WERI-Rb-1 (cell line): Measurements from ENCODE around the gene ABR.

Experiments
- DNase-seq: peaks from one replicate; pipeline ENCODE4 v3.0.0-alpha.2; 2020
- H3K27ac ChIP-seq: fragments of 250-450 bp; sonication (Bioruptor Pico); 2 replicates; pipeline ENCODE4 v1.5.1; 2020; ENCODE audit warnings: mild to moderate bottlenecking, moderate library complexity
- H3K27me3 ChIP-seq: fragments of 250-450 bp; sonication (Bioruptor Pico); 2 replicates; pipeline ENCODE4 v1.5.1; 2021; ENCODE audit warnings: mild to moderate bottlenecking, low read depth, moderate library complexity; ENCODE audit not compliant: insufficient read depth, severe bottlenecking
- H3K36me3 ChIP-seq: fragments of 250-450 bp; sonication (Bioruptor Pico); 2 replicates; pipeline ENCODE4 v1.5.1; 2020; ENCODE audit warnings: mild to moderate bottlenecking, moderate library complexity
- H3K4me3 ChIP-seq: 2 replicates; pipeline ENCODE4 v1.5.1; 2011; ENCODE audit warnings: low read depth, mild to moderate bottlenecking, control low read depth, low read length
- H3K9me3 ChIP-seq: fragments of 250-450 bp; sonication (Bioruptor Pico); 2 replicates; pipeline ENCODE4 v1.5.1; 2021; ENCODE audit warnings: mild to moderate bottlenecking, moderate library complexity; ENCODE audit not compliant: severe bottlenecking
- TF ChIP-seq, protein P1 (sequence below): IDR thresholded peaks from 2 replicates; pipeline ENCODE4 v1.5.1; 2011; ENCODE audit warnings: low read depth, mild to moderate bottlenecking, control low read depth, inconsistent platforms, low read length

The ABR gene

DNA sequence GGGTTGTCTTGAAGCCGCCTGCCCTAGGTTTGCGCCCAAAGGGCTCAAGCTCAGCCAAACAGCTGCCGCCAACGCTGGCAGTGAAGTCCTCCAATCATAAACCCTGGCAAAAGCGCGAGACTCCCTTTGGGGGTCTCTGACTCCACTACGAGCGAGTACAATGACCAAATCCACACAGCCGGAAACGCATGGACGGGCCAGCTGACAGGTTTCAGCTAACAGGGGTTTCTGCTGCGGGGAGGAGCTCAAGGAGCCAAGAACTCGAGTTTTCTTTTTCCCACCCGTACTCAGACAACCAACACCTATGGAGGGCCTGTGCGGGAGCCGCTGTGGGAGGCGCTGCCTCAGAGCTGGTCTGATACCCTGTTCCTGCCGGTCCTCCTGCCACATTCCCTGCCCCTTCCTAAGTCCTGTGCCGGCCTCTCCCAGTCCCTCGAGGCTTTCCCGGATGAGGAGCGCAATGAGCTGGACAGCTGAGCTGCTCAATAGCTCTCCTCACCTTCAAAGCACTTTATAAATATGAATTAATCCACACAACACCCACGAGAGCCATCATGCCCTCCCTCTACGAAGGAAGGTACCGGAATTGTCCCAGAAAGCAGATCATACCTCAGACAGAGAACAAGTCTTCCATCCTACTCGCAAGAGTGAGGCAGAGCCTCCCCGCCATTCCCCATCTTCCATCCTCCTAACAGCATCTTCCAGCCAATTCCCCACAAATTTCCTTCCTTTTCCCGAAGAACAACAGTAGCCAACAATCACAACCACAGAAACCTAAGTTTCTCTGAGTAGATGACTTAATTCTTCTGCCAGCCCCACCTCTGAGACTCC lies 6.1 kb downstream of the ABR start:
- Histone ChIP-seq H3K27ac (peak overlapping the region; percentile 62), H3K9me3 (no peaks in the 10 kb centered on the region), H3K27me3 (no peaks in the 10 kb centered on the region), H3K36me3 (no peaks in the 10 kb centered on the region), H3K4me3 (no peak overlapping the region)
- DNase-seq = no peak
- TF ChIP-seq, protein P1, sequence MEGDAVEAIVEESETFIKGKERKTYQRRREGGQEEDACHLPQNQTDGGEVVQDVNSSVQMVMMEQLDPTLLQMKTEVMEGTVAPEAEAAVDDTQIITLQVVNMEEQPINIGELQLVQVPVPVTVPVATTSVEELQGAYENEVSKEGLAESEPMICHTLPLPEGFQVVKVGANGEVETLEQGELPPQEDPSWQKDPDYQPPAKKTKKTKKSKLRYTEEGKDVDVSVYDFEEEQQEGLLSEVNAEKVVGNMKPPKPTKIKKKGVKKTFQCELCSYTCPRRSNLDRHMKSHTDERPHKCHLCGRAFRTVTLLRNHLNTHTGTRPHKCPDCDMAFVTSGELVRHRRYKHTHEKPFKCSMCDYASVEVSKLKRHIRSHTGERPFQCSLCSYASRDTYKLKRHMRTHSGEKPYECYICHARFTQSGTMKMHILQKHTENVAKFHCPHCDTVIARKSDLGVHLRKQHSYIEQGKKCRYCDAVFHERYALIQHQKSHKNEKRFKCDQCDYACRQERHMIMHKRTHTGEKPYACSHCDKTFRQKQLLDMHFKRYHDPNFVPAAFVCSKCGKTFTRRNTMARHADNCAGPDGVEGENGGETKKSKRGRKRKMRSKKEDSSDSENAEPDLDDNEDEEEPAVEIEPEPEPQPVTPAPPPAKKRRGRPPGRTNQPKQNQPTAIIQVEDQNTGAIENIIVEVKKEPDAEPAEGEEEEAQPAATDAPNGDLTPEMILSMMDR = no peak

DNA sequence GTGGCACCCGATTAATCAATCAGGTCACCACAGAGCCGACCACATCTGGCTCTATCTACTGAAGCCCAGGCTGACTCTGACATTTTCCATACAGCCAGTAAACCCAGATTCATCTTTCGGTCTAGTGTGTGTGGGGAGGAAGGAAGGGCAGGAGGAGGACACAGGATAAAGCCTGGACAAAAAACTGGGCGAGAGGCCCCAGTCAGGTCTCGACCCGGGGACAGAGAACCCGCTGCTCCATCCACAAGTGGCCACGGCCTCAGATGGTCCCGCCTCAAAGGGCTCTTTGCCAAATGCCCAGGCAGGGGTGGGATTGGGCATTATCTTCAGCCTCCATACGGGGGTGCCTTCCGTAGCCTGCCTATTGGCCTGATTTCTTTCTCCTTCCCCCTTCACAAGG lies 7.8 kb downstream of the ABR start:
- Histone ChIP-seq H3K27me3 (no peaks in the 10 kb centered on the region), H3K36me3 (no peaks in the 10 kb centered on the region), H3K9me3 (no peaks in the 10 kb centered on the region), H3K4me3 (no peak overlapping the region), H3K27ac (no peak overlapping the region)
- TF ChIP-seq, protein P1 = no peak
- no peak for DNase-seq

DNA sequence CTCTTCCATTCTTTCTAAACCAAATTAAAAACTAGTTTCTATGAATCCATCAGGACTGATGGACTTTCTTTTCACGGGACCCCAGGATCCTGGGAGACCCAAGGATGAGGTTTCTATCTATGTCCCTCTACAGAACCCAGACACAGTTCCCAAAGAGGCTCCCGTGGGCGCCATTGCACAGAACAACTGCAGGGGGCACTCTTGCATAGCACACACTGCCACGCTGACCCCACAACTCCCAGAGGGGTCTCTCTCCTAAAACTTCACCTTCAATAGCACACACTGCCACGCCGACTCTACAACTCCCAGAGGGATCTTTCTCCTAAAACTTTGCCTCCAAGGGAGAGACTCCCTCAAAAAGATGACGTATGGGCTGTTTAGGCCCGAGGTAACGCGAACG lies 9.0 kb downstream of the ABR start:
- Histone ChIP-seq H3K9me3 (no peaks in the 10 kb centered on the region), H3K27ac (no peak overlapping the region), H3K36me3 (no peaks in the 10 kb centered on the region), H3K4me3 (no peak overlapping the region), H3K27me3 (no peaks in the 10 kb centered on the region)
- TF ChIP-seq, protein P1 = peak; percentile 52
- DNase-seq = no peak

DNA sequence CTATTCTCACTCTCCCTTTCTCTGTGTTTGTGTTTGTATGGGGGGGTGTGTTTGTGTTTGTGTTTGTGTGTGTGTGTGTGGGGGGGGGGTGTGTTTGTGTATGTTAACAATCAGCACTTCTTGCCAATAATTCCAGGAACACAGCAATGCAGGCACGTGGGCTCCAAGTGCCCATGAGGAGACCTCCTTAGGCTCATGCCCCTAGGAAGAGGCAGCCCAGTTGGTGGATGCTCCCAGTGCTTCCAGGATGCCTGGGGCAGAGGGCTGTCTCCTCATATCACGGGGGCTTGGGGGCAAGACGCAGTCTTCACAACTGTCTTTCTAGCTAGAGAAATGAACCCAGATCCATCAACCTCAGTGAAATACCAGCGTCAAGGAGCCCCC lies 9.9 kb downstream of the ABR start:
- Histone ChIP-seq H3K9me3 (no peaks in the 10 kb centered on the region), H3K4me3 (no peak overlapping the region), H3K36me3 (no peaks in the 10 kb centered on the region), H3K27me3 (no peaks in the 10 kb centered on the region), H3K27ac (no peak overlapping the region)
- no peak for DNase-seq
- TF ChIP-seq, protein P1 = no peak

DNA sequence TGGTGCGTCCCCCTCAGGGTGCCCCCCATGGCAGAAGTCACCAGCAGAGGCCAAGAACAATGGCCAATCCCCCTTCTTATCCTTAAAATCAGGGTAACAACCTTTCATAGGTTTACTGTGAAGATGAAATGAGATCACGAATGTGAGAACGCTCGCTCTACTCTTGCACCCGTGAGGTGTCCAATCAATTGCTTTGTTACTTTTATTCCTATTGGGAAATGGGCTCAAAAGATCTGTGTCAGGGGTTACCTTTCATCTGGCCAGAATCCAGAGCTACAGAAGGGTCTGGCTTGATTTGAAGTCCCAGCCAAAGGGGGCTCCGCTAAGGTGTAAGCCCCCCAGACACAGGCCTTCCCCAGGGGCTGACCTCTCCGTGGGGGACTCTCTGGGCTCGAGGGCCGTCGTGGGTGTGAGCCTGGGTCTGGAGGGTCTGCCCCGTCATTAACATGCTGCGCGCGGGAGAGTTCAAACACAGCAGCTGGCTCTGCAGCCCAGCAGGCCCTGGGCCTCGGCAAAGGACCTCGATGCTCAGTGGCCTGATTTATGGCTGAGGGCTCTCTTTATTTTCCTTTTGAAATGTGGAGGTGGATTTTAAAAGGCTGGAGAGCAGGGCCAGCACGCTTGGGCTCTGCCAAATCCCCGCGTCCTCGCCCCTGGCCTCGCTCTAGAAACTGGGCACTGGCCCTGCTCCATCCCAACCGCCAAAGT lies 10.4 kb downstream of the ABR start:
- no peak for DNase-seq
- no peaks in the 10 kb centered on the region for H3K27me3 ChIP-seq
- no peak overlapping the region for H3K27ac ChIP-seq
- H3K36me3 ChIP-seq = no peaks in the 10 kb centered on the region
- TF ChIP-seq, protein P1 = no peak
- no peak overlapping the region for H3K4me3 ChIP-seq
- no peaks in the 10 kb centered on the region for H3K9me3 ChIP-seq
